ENCODE data around the gene HES5. TPM values are rescaled to one million over a fixed set of nuclear protein-coding genes. Genes with fewer than 3 reads are reported as not detected.

The HES5 gene
- total RNA-seq, 1 experiment from 2014 or later = not detected

DNA sequence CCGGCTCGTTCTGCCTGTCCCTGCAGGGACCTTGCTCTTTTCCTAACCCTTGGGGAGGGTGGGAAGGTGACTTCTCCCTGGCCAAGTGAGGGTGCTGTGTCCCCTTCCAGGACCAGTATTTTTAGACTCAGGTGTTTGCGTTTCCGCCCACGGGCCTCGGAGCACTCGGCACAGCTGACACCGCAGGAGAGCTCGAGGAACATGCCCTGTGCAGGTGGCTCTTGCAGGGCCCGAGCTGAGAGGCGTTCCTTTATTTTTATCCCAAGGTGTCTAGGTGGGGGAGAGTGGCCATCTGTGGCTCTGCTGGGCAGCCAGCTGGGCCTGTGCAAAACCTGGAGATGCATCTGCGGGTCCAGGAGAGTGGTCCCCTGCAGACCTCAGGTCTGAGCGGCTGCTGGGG lies 38.0 kb downstream of the HES5 start:
- Histone ChIP-seq H3K4ac (ENCODE audit: low read depth, low read length) (no peak overlapping the region), H2AK5ac (ENCODE audit: insufficient read length, low read length) (no peak overlapping the region), H3K79me2 (ENCODE audit: insufficient read depth, low read length) (no peaks in the 10 kb centered on the region), H4K5ac (ENCODE audit: insufficient read length, low read depth, low read length) (no peak overlapping the region), H3K18ac (ENCODE audit: insufficient read length, low read depth, low read length) (no peak overlapping the region), H3K9ac (ENCODE audit: extremely low read depth, insufficient read length, low read length) (no peak overlapping the region), H4K91ac (ENCODE audit: insufficient read length, low read depth, low read length) (no peak overlapping the region), H3K23ac (ENCODE audit: insufficient read length, low read depth, low read length) (no peak overlapping the region), H2BK15ac (ENCODE audit: low read depth, low read length) (no peak overlapping the region), H4K8ac (replicated peaks; ENCODE audit: insufficient read length, low read depth, low read length) (no peak overlapping the region), H3K23me2 (ENCODE audit: insufficient read length, low read depth, low read length, poor library complexity, severe bottlenecking) (no peaks in the 10 kb centered on the region), H3K4me1 (ENCODE audit: insufficient read depth, low read length) (no peaks in the 10 kb centered on the region), H3K27me3 (ENCODE audit: insufficient read depth, low read length) (no peaks in the 10 kb centered on the region), H2BK5ac (ENCODE audit: insufficient read length, low read length) (no peak overlapping the region), H4K20me1 (ENCODE audit: control insufficient read depth, insufficient read depth, insufficient read length) (no peaks in the 10 kb centered on the region), H3K56ac (ENCODE audit: insufficient read length, low read depth, low read length) (no peak overlapping the region), H2BK20ac (ENCODE audit: low read depth, low read length, poor library complexity, severe bottlenecking) (no peak overlapping the region), H2BK12ac (ENCODE audit: insufficient read length, low read depth, low read length) (no peak overlapping the region), H3K9me3 (ENCODE audit: control insufficient read depth, low read depth, low read length) (no peaks in the 10 kb centered on the region), H3K4me2 (ENCODE audit: insufficient read depth, insufficient read length, low read length) (no peak overlapping the region), H2AFZ (ENCODE audit: low read length) (no peak overlapping the region), H3K27ac (ENCODE audit: insufficient read length, low read depth, low read length) (no peak overlapping the region), H3T11ph (ENCODE audit: low read length) (no peak overlapping the region), H3K14ac (ENCODE audit: insufficient read depth, low read length) (no peak overlapping the region; the same call in 1 of the 2 replicates), H2BK120ac (ENCODE audit: low read depth, low read length, poor library complexity, severe bottlenecking) (no peak overlapping the region), H3K79me1 (ENCODE audit: insufficient read depth, low read depth, low read length, poor library complexity, severe bottlenecking) (no peaks in the 10 kb centered on the region)
- peaks cover 14 to 16% of the 10 kb centered on the region in 2 experiments for H3K9me3 Mint-ChIP-seq
- TF ChIP-seq, protein P1, sequence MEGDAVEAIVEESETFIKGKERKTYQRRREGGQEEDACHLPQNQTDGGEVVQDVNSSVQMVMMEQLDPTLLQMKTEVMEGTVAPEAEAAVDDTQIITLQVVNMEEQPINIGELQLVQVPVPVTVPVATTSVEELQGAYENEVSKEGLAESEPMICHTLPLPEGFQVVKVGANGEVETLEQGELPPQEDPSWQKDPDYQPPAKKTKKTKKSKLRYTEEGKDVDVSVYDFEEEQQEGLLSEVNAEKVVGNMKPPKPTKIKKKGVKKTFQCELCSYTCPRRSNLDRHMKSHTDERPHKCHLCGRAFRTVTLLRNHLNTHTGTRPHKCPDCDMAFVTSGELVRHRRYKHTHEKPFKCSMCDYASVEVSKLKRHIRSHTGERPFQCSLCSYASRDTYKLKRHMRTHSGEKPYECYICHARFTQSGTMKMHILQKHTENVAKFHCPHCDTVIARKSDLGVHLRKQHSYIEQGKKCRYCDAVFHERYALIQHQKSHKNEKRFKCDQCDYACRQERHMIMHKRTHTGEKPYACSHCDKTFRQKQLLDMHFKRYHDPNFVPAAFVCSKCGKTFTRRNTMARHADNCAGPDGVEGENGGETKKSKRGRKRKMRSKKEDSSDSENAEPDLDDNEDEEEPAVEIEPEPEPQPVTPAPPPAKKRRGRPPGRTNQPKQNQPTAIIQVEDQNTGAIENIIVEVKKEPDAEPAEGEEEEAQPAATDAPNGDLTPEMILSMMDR (conservative IDR thresholded peaks at IDR 0.05) = no peak
- H3K27me3 Mint-ChIP-seq (ENCODE audit: low read depth) = peaks cover 42% of the 10 kb centered on the region
- no peak overlapping the region; a peak in 1 of 7 replicates for H3K27ac Mint-ChIP-seq
- 0 out of 7 replicates have a peak, but pooled peaks cover 0 to 8% (median 0%) of the 10 kb centered on the region in 3 experiments for H3K36me3 Mint-ChIP-seq (ENCODE audit: insufficient read depth in 1 of 3, low read depth in 3 of 3)
- no peak overlapping the region for H3K4me3 Mint-ChIP-seq
- WGBS (ENCODE audit: extremely low coverage, insufficient read length, low lambda C conversion rate) = no CpG with 5 or more reads among the region's 13 CpGs
- H3K4me1 Mint-ChIP-seq = 0 out of 4 replicates have a peak, but pooled peaks cover 0 to 3% of the 10 kb centered on the region in 2 experiments
- no peak for DNase-seq
